CD4-positive, alpha-beta T cell (primary cell): Measurements from ENCODE around the gene PRPH. TPM values are rescaled to one million over a fixed set of nuclear protein-coding genes. Genes with fewer than 3 reads are reported as not detected.

Experiments used
- ATAC-seq: fragments of 200-7000 bp; cut with Tn5 transposase; one replicate; pipeline ENCODE4 v1.10.0; 2022; ENCODE audit warnings: mild to moderate bottlenecking; ENCODE audit not compliant: poor library complexity
- CTCF ChIA-PET: fragments of 350-600 bp; sonication (Branson Sonifier 250); formaldehyde crosslinking; loops from one replicate; lab custom pipeline; 2021; ENCODE audit warnings: antibody characterized with exemption, inconsistent platforms; lab: Charles Lee
- POLR2A ChIA-PET: fragments of 350-600 bp; sonication (Branson Sonifier 250); formaldehyde crosslinking; loops from one replicate; lab custom pipeline; 2021; ENCODE audit warnings: antibody characterized with exemption, inconsistent platforms; lab: Charles Lee
- DNase-seq, 14 experiments: peaks; one replicate each; pipeline ENCODE4 v3.0.0-alpha.2; 2013 to 2020; ENCODE audit warnings: mixed read lengths in 2 of 14
- H3K27ac ChIP-seq, 2 donors: one replicate each; pipeline versions ENCODE4 v1.5.1 to v1.7.0; 2013; ENCODE audit warnings: low read length in 2 of 2, low read depth in 1 of 2, mild to moderate bottlenecking in 1 of 2
- H3K27me3 ChIP-seq, 2 experiments: 1 replicate in 1 of 2; 2 replicates in 1 of 2; pipeline versions ENCODE4 v1.6.1 to v1.7.0; 2013; ENCODE audit warnings: low read length in 2 of 2, control low read depth in 1 of 2, mild to moderate bottlenecking in 1 of 2, moderate library complexity in 1 of 2; ENCODE audit not compliant: insufficient read depth in 2 of 2, control insufficient read depth in 1 of 2
- H3K36me3 ChIP-seq: one replicate; pipeline ENCODE4 v1.6.1; 2013; ENCODE audit warnings: low read length, control low read depth; ENCODE audit not compliant: insufficient read depth
- H3K4me1 ChIP-seq: one replicate; pipeline ENCODE4 v1.6.1; 2013; ENCODE audit warnings: low read length, control low read depth; ENCODE audit not compliant: insufficient read depth
- H3K4me3 ChIP-seq: one replicate; pipeline ENCODE4 v1.5.1; 2013; ENCODE audit warnings: mild to moderate bottlenecking, low read length, moderate library complexity
- H3K9me3 ChIP-seq, 2 experiments: 1 replicate in 1 of 2; 2 replicates in 1 of 2; pipeline versions ENCODE4 v1.6.1 to v1.7.0; 2013; ENCODE audit warnings: low read length in 2 of 2, mild to moderate bottlenecking in 2 of 2, control low read depth in 1 of 2, moderate library complexity in 1 of 2; ENCODE audit not compliant: control insufficient read depth in 1 of 2, insufficient read depth in 1 of 2
- H3K27ac Mint-ChIP-seq: one replicate; pipeline ENCODE4 v1.8.0; 2020; ENCODE audit warnings: mixed read lengths
- H3K27me3 Mint-ChIP-seq: one replicate; pipeline ENCODE4 v1.8.0; 2021; ENCODE audit warnings: mixed read lengths
- H3K36me3 Mint-ChIP-seq: one replicate; pipeline ENCODE4 v1.8.0; 2021; ENCODE audit warnings: low read depth, mixed read lengths
- H3K4me1 Mint-ChIP-seq: one replicate; pipeline ENCODE4 v1.8.0; 2021; ENCODE audit warnings: low read depth, mixed read lengths
- H3K4me3 Mint-ChIP-seq: one replicate; pipeline ENCODE4 v1.8.0; 2020; ENCODE audit warnings: mild to moderate bottlenecking, mixed read lengths
- H3K9me3 Mint-ChIP-seq: one replicate; pipeline ENCODE4 v1.8.0; 2020; ENCODE audit warnings: mixed read lengths
- CTCF ChIP-seq: fragments of 200-600 bp; IDR thresholded peaks from one replicate; pipeline ENCODE4 v1.8.0; 2022; ENCODE audit warnings: antibody characterized with exemption, mild to moderate bottlenecking
- intact Hi-C, 2 experiments: fragments of 100-400 bp; cut with DNase I in 1 of 2; cut with micrococcal nuclease in 1 of 2; formaldehyde crosslinking; loops; one replicate each; pipeline versions ENCODE4 v1.15.1 to v1.9.0; 2023 to 2025; cut with DNase I, micrococcal nuclease
- total RNA-seq, 174 experiments: library from RNA in 2 of 174; stranded (reverse) in 2 of 174; gene quantifications; one replicate each; pipeline ENCODE4 v1.2.3 and lab custom pipeline; 2021 to 2026

Gene PRPH
- total RNA-seq, 2 experiments from 2014 or later = 0.56 TPM; not detected in 1

GRCh38 chr12:49296836-49297694 lies 2.1 kb downstream of the PRPH start:
- Mint-ChIP-seq H3K27me3 (peaks cover 63% of the 10 kb centered on the region), H3K27ac (no peak overlapping the region), H3K9me3 (no peaks in the 10 kb centered on the region), H3K4me3 (peak overlapping the region; percentile 65), H3K4me1 (peaks cover 23% of the 10 kb centered on the region), H3K36me3 (no peaks in the 10 kb centered on the region)
- Histone ChIP-seq H3K4me1 (peaks cover 35% of the 10 kb centered on the region), H3K9me3 (peaks cover 0 to 22% of the 10 kb centered on the region in 2 experiments), H3K4me3 (peak overlapping the region; percentile 33), H3K27ac (no peak overlapping the region), H3K36me3 (no peaks in the 10 kb centered on the region), H3K27me3 (peaks cover 48 to 59% of the 10 kb centered on the region in 2 experiments)
- ATAC-seq (peak; percentile 83), DNase-seq (peak in 9 of 14 experiments; percentile 13 to 65 (median 27))
- ChIA-PET CTCF (interaction anchor here (0.7 to 2.0 kb wide), 6 partner anchors 9 to 50 kb away, joined by 3 to 7 read pairs (median 5); partner anchors contain the start of genes C1QL4 and DNAJC22), POLR2A (interaction anchor here (1.0 kb wide), 1 partner anchor 26 kb away, joined by 5 read pairs; the partner anchor contains the start of gene TROAP)
- intact Hi-C loops = no loop called here
- TF ChIP-seq CTCF = peak; percentile 32

GRCh38 chr12:49297695-49298060 lies 2.7 kb downstream of the PRPH start:
- Mint-ChIP-seq H3K27me3 (peaks cover 66% of the 10 kb centered on the region), H3K4me3 (peak overlapping the region; percentile 54), H3K27ac (no peak overlapping the region), H3K36me3 (no peaks in the 10 kb centered on the region), H3K4me1 (peaks cover 23% of the 10 kb centered on the region), H3K9me3 (no peaks in the 10 kb centered on the region)
- no peak for TF ChIP-seq CTCF
- intact Hi-C loops = no loop called here
- Histone ChIP-seq H3K4me1 (peaks cover 35% of the 10 kb centered on the region), H3K9me3 (peaks cover 0 to 22% of the 10 kb centered on the region in 2 experiments), H3K4me3 (no peak overlapping the region), H3K27me3 (peaks cover 48 to 59% of the 10 kb centered on the region in 2 experiments), H3K36me3 (no peaks in the 10 kb centered on the region), H3K27ac (no peak overlapping the region)
- ChIA-PET CTCF (interaction anchor here (1.9 to 2.0 kb wide), 2 partner anchors 9 to 50 kb away, joined by 6 to 7 read pairs; partner anchors contain the start of gene DNAJC22), POLR2A (interaction anchor here (1.0 kb wide), 1 partner anchor 25 kb away, joined by 5 read pairs; the partner anchor contains the start of gene TROAP)
- DNase-seq = no peak
- ATAC-seq = no peak

GRCh38 chr12:49298160-49298559 lies 3.2 kb downstream of the PRPH start:
- ATAC-seq (no peak), DNase-seq (no peak)
- H3K36me3 ChIP-seq = no peaks in the 10 kb centered on the region
- ChIA-PET POLR2A (no interaction called here), CTCF (interaction anchor here (0.7 kb wide), 1 partner anchor 50 kb away, joined by 3 read pairs; no protein-coding TSS in a partner anchor)
- no peak for TF ChIP-seq CTCF
- H3K9me3 ChIP-seq = peaks cover 0 to 22% of the 10 kb centered on the region in 2 experiments
- H3K9me3 Mint-ChIP-seq = no peaks in the 10 kb centered on the region
- no peak overlapping the region for H3K27ac Mint-ChIP-seq
- H3K4me1 ChIP-seq = peaks cover 35% of the 10 kb centered on the region
- no peak overlapping the region for H3K27ac ChIP-seq
- H3K27me3 ChIP-seq = peaks cover 46 to 57% of the 10 kb centered on the region in 2 experiments
- H3K4me3 Mint-ChIP-seq = peak overlapping the region; percentile 54
- peaks cover 71% of the 10 kb centered on the region for H3K27me3 Mint-ChIP-seq
- H3K4me1 Mint-ChIP-seq = peaks cover 23% of the 10 kb centered on the region
- intact Hi-C loops = no loop called here
- no peaks in the 10 kb centered on the region for H3K36me3 Mint-ChIP-seq
- no peak overlapping the region for H3K4me3 ChIP-seq
